Natural killer cell (primary cell): ENCODE results near the gene PTGDR2. TPM values are rescaled to one million over a fixed set of nuclear protein-coding genes. Genes with fewer than 3 reads are reported as not detected.

ENCODE experiments used
- ATAC-seq, 3 donors: fragments of 150-1000 bp in 2 of 3; fragments of 200-7000 bp in 1 of 3; cut with Tn5 transposase; 1 replicate in 1 of 3; 2 replicates in 2 of 3; pipeline ENCODE4 v1.10.0; 2021; ENCODE audit warnings: mild to moderate bottlenecking in 2 of 3, moderate library complexity in 2 of 3
- DNase-seq, 2 donors: peaks; one replicate each; pipeline versions ENCODE4 v3.0.0 to v3.0.0-alpha.2; 2013 to 2021; ENCODE audit warnings: mixed read lengths in 1 of 2
- H3K27ac ChIP-seq: one replicate; pipeline ENCODE4 v1.5.1; 2013; ENCODE audit warnings: mild to moderate bottlenecking, low read length
- H3K27me3 ChIP-seq: one replicate; pipeline ENCODE4 v1.6.1; 2013; ENCODE audit warnings: low read length; ENCODE audit not compliant: control insufficient read depth, insufficient read depth
- H3K36me3 ChIP-seq: one replicate; pipeline ENCODE4 v1.6.1; 2013; ENCODE audit warnings: low read length; ENCODE audit not compliant: control insufficient read depth, insufficient read depth
- H3K4me1 ChIP-seq: one replicate; pipeline ENCODE4 v1.6.1; 2013; ENCODE audit warnings: low read length; ENCODE audit not compliant: control insufficient read depth, insufficient read depth
- H3K4me3 ChIP-seq: one replicate; pipeline ENCODE4 v1.5.1; 2013; ENCODE audit warnings: low read length
- H3K9me3 ChIP-seq: one replicate; pipeline ENCODE4 v1.6.1; 2013; ENCODE audit warnings: low read length; ENCODE audit not compliant: control insufficient read depth, insufficient read depth
- H3K27ac Mint-ChIP-seq, 2 donors: one replicate each; pipeline ENCODE4 v1.8.0; 2022; ENCODE audit warnings: mild to moderate bottlenecking in 2 of 2, mixed read lengths in 2 of 2, moderate library complexity in 1 of 2
- H3K27me3 Mint-ChIP-seq, 2 donors: one replicate each; pipeline ENCODE4 v1.8.0; 2022; ENCODE audit warnings: low read depth in 2 of 2, mixed read lengths in 2 of 2
- H3K36me3 Mint-ChIP-seq: one replicate; pipeline ENCODE4 v1.8.0; 2022; ENCODE audit warnings: mixed read lengths
- H3K4me1 Mint-ChIP-seq, 2 donors: one replicate each; pipeline ENCODE4 v1.8.0; 2022; ENCODE audit warnings: mixed read lengths in 2 of 2
- H3K4me3 Mint-ChIP-seq: one replicate; pipeline ENCODE4 v1.8.0; 2022; ENCODE audit warnings: mild to moderate bottlenecking, moderate library complexity, mixed read lengths
- H3K9me3 Mint-ChIP-seq, 2 donors: one replicate each; pipeline ENCODE4 v1.8.0; 2022; ENCODE audit warnings: mixed read lengths in 2 of 2
- CTCF ChIP-seq: fragments of 200-600 bp; IDR thresholded peaks from one replicate; pipeline ENCODE4 v1.8.0; 2022; ENCODE audit warnings: antibody characterized with exemption
- WGBS: methylation state at CpG from one replicate; pipeline ENCODE4 v1.1.7; 2013; ENCODE audit warnings: missing lambda C conversion rate; ENCODE audit not compliant: insufficient coverage; 5-methylcytosine and 5-hydroxymethylcytosine counted together
- intact Hi-C: fragments of 100-400 bp; cut with micrococcal nuclease; formaldehyde crosslinking; loops from one replicate; pipeline ENCODE4 v1.14.2; 2022
- total RNA-seq, 4 donors: library from RNA; stranded (reverse); fragments of 120-200 nt in 1 of 4; gene quantifications; one replicate each; pipeline versions ENCODE4 v1.2.3 to v1.2.4, GENCODE V29; 2013 to 2022

The PTGDR2 gene
- total RNA-seq, 3 donors from 2014 or later (not counting 1 experiment from before 2014, with no cell fraction given), result 0.66 to 12.4 (median 1.7) TPM

- H3K27me3 Mint-ChIP-seq, result no peaks in the 10 kb centered on the region
- TF ChIP-seq CTCF, result no peak
- Histone ChIP-seq H3K27ac (no peak overlapping the region), H3K4me1 (peaks cover 6% of the 10 kb centered on the region), H3K36me3 (peaks cover 22% of the 10 kb centered on the region), H3K9me3 (no peaks in the 10 kb centered on the region), H3K27me3 (no peaks in the 10 kb centered on the region), H3K4me3 (no peak overlapping the region)
- H3K27ac Mint-ChIP-seq, result no peak overlapping the region
- no peak for DNase-seq
- no peak for ATAC-seq
- H3K36me3 Mint-ChIP-seq, result peaks cover 5% of the 10 kb centered on the region
- peaks cover 0 to 5% of the 10 kb centered on the region in 2 donors for H3K4me1 Mint-ChIP-seq
- 95% methylated on average over 2 of the region's 2 CpGs for WGBS
- intact Hi-C loops, result no loop called here
- no peak overlapping the region for H3K4me3 Mint-ChIP-seq
- no peaks in the 10 kb centered on the region for H3K9me3 Mint-ChIP-seq
These were observed 20.4 kb upstream of the PTGDR2 start for GRCh38 chr11:60876168-60876485.

GRCh38 chr11:60875366-60876167, 19.8 kb upstream of the PTGDR2 start:
- Mint-ChIP-seq H3K27me3 (no peaks in the 10 kb centered on the region), H3K4me1 (peaks cover 0 to 5% of the 10 kb centered on the region in 2 donors), H3K27ac (no peak overlapping the region), H3K9me3 (no peaks in the 10 kb centered on the region), H3K4me3 (no peak overlapping the region), H3K36me3 (peaks cover 5% of the 10 kb centered on the region)
- no peak for TF ChIP-seq CTCF
- DNase-seq (no peak), ATAC-seq (no peak)
- intact Hi-C loops, result no loop called here
- Histone ChIP-seq H3K4me3 (no peak overlapping the region), H3K9me3 (no peaks in the 10 kb centered on the region), H3K27ac (no peak overlapping the region), H3K36me3 (peaks cover 17% of the 10 kb centered on the region), H3K27me3 (no peaks in the 10 kb centered on the region), H3K4me1 (peaks cover 9% of the 10 kb centered on the region)
- 96% methylated on average over 7 of the region's 7 CpGs for WGBS

- H3K27ac Mint-ChIP-seq, result no peak overlapping the region
- no peaks in the 10 kb centered on the region for H3K9me3 Mint-ChIP-seq
- Histone ChIP-seq H3K27me3 (no peaks in the 10 kb centered on the region), H3K27ac (no peak overlapping the region), H3K4me1 (peaks cover 9% of the 10 kb centered on the region), H3K36me3 (peaks cover 11% of the 10 kb centered on the region), H3K4me3 (no peak overlapping the region), H3K9me3 (no peaks in the 10 kb centered on the region)
- H3K4me3 Mint-ChIP-seq, result no peak overlapping the region
- peaks cover 0 to under 1% of the 10 kb centered on the region in 2 donors for H3K27me3 Mint-ChIP-seq
- intact Hi-C loops, result no loop called here
- H3K4me1 Mint-ChIP-seq, result peaks cover 0 to 4% of the 10 kb centered on the region in 2 donors
- TF ChIP-seq CTCF, result no peak
- WGBS, result 92% methylated on average over 13 of the region's 13 CpGs
- no peak for DNase-seq
- ATAC-seq, result no peak
- H3K36me3 Mint-ChIP-seq, result peaks cover 5% of the 10 kb centered on the region
These were observed 18.9 kb upstream of the PTGDR2 start for GRCh38 chr11:60874421-60875365.
